ENCODE data around the gene CD44.

DNA sequence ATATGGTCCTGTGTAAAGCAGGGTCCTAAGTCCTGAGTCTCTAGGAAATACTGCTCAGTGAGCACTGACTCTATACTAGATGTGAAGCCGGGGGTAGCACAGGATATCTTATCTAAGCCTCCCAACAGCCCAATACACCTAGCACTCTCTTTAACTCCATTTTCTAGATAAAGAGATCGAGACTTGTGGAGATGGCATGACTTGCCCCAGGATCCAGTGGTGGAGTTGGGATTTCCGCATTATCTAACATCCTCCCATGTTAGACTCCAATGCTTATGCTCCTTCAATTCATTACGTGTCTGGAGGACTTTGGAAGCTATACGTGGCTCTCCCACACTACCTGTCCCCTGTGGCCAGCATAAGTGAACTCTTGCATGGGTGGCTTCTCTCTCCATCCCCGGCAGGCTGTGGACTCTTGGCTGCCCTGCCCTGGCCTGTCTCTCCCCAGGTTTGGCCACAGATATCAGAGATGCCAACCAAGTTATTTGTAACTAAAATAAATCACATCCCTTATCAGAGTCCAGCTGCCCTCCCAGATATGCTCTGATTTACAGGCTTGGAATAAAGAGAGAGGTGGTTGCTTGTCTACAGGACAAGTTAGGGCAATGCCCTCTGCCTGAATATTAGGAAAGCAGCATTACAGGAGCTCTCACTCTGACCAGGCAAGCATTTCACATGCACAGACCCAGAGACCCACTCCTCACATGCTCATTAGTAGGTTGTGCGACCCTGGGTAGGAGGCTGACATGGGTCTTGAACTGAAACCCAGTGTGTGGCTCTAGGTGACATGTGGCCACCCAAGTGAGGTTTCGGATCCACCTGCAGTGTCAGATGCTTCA, 4.5 kb downstream of the CD44 start:
- TF ChIP-seq CTCF (IDR thresholded peaks at IDR 0.05) (no peak), EP300 (IDR thresholded peaks at IDR 0.05) (no peak)
